HG03460 (cell line): ENCODE results near the gene SMIM41.

Experiments
- ATAC-seq: cut with Tn5 transposase; IDR thresholded peaks from one replicate; pipeline ENCODE4 v1.9.1; 2021; ENCODE audit not compliant: unreplicated experiment

Gene SMIM41

GRCh38 chr12:52120951-52121823 is 41.7 kb downstream of the SMIM41 start:
- no peak for ATAC-seq

- ATAC-seq = no peak
These were observed 42.5 kb downstream of the SMIM41 start for GRCh38 chr12:52121824-52122539.

GRCh38 chr12:52122540-52122871 is 43.0 kb downstream of the SMIM41 start:
- no peak for ATAC-seq

- no peak for ATAC-seq
These were observed 43.4 kb downstream of the SMIM41 start for GRCh38 chr12:52122904-52123303.

- no peak for ATAC-seq
These were observed 44.1 kb downstream of the SMIM41 start for GRCh38 chr12:52123487-52124186.

- no peak for ATAC-seq
These were observed 46.0 kb downstream of the SMIM41 start for GRCh38 chr12:52125476-52125900.

GRCh38 chr12:52126050-52126604 is 46.6 kb downstream of the SMIM41 start:
- no peak for ATAC-seq

GRCh38 chr12:52126605-52127578 is 47.4 kb downstream of the SMIM41 start:
- ATAC-seq = no peak

GRCh38 chr12:52127683-52128450 is 48.4 kb downstream of the SMIM41 start:
- ATAC-seq = no peak

GRCh38 chr12:52130711-52131110 is 51.2 kb downstream of the SMIM41 start:
- no peak for ATAC-seq

GRCh38 chr12:52132754-52133161 is 53.3 kb downstream of the SMIM41 start:
- no peak for ATAC-seq

- no peak for ATAC-seq
These were observed 58.2 kb downstream of the SMIM41 start for GRCh38 chr12:52137746-52138145.

GRCh38 chr12:52139147-52139546 is 59.6 kb downstream of the SMIM41 start:
- no peak for ATAC-seq

GRCh38 chr12:52139579-52140062 is 60.1 kb downstream of the SMIM41 start:
- no peak for ATAC-seq

GRCh38 chr12:52141306-52141705 is 61.8 kb downstream of the SMIM41 start:
- ATAC-seq = no peak

- ATAC-seq = no peak
These were observed 62.4 kb downstream of the SMIM41 start for GRCh38 chr12:52141875-52142274.

- no peak for ATAC-seq
These were observed 62.9 kb downstream of the SMIM41 start for GRCh38 chr12:52142431-52142830.

GRCh38 chr12:52144512-52145227 is 65.2 kb downstream of the SMIM41 start:
- no peak for ATAC-seq
